ENCODE results near the gene PEMT.

The PEMT gene

DNA sequence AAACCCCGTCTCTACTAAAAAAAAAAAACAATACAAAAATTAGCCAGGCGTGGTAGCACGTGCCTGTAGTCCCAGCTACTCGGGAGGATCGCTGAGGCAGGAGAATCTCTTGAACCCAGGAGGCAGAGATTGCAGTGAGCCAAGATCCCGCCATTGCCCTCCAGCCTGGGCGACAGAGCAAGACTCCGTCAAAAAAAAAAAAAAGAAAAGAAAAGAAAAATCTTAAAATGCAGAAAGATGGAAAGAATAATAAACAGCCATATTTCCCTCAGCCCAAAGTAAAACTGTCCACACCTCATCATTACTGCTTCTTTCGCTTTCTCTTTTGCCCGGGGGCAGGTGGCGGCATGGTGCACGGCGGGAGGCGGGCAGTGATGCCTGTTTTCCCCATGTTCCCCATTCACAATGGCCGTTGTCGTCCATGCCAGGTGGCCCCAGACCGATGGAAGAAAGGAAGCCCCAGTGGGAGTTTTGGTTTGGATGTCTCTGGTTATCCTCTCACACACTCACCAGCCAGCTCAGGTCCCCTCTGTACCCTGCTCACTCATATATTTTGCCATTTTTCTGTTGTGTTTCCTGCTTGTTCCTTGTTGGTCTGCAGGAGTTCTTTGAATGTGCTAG lies 37.0 kb upstream of the PEMT start:
- no peak overlapping the region for H3K27ac ChIP-seq
- TF ChIP-seq ZFX (IDR thresholded peaks at IDR 0.05; ENCODE audit: borderline replicate concordance) = no peak
- TF ChIP-seq, protein P1, sequence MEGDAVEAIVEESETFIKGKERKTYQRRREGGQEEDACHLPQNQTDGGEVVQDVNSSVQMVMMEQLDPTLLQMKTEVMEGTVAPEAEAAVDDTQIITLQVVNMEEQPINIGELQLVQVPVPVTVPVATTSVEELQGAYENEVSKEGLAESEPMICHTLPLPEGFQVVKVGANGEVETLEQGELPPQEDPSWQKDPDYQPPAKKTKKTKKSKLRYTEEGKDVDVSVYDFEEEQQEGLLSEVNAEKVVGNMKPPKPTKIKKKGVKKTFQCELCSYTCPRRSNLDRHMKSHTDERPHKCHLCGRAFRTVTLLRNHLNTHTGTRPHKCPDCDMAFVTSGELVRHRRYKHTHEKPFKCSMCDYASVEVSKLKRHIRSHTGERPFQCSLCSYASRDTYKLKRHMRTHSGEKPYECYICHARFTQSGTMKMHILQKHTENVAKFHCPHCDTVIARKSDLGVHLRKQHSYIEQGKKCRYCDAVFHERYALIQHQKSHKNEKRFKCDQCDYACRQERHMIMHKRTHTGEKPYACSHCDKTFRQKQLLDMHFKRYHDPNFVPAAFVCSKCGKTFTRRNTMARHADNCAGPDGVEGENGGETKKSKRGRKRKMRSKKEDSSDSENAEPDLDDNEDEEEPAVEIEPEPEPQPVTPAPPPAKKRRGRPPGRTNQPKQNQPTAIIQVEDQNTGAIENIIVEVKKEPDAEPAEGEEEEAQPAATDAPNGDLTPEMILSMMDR (IDR thresholded peaks at IDR 0.05) = no peak

DNA sequence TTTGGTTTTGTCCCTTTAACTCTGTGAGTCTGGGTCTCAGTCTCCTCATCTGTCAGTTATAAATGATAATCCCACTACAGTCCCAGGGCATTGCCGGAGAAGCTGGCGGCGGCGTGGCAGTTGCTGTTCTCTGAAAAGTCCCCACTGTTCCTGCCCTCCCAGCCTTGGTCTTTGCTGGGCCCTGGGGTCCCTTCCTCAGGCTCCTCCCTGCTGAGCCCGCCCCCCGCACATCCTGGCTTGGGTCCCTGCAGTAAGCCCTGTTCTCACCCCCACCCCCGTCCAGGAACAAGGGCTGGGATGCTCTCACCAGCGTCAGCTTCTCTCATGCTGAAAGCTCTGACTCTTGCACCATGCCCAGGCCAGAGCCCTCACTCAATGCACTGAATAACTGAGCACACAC lies 35.3 kb upstream of the PEMT start:
- H3K27ac ChIP-seq = no peak overlapping the region
- no peak for TF ChIP-seq ZFX (IDR thresholded peaks at IDR 0.05; ENCODE audit: borderline replicate concordance)
- TF ChIP-seq, protein P1 (IDR thresholded peaks at IDR 0.05) = no peak

DNA sequence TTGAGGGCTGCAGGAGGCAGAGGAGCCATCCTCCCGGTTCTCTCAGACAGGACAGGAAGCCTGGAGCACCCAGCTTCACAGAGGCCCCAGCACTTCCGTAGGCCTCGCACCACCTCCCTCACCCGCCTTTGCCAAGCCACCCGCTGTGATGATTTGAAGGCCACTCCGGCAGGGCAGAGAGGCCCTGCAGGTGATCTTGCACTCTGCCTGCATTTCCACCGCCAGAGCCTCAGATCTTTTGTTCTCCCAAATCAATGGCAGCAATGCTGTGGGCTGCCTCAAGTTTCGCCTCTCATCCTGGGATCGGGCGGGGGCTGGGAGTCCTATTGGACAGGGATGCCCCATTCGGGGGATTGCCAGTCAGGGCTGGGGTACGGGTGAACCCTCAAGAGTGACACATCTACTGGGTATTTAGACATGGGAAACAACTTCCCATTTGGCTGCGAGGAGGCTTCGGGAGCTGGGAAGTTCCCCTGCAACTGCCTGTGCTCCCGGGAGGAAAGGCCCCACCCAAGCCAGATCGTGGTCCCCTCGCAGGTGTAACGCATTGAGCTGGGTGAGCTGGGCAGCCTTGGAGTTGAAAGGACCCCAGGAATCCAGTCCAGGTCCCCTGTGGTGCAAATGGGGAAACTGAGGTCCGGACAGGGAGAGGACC lies 34.8 kb upstream of the PEMT start:
- H3K27ac ChIP-seq = no peak overlapping the region
- no peak for TF ChIP-seq ZFX (IDR thresholded peaks at IDR 0.05; ENCODE audit: borderline replicate concordance)
- TF ChIP-seq, protein P1 (IDR thresholded peaks at IDR 0.05) = no peak

DNA sequence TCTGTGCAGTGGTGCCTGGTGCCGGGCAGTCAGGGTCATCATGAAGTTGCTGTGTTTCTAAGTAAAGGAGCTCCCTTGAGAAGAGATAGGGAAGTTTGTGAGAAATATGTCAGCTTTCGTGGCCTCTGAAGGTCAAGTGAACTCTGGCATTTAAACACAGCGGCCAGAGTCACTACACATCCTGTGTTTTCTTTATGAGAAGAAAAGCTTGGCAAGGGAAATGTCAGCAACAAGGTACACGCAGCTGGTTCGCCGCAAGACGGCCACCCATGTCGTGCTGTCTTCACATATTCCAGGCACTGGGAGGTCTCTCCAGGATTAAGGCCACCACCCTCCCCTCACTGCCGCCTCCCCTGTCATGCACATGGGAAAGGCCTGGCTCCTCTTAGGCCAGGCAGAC lies 33.2 kb upstream of the PEMT start:
- no peak overlapping the region for H3K27ac ChIP-seq
- TF ChIP-seq, protein P1 (IDR thresholded peaks at IDR 0.05) = no peak
- TF ChIP-seq ZFX (IDR thresholded peaks at IDR 0.05; ENCODE audit: borderline replicate concordance) = no peak

DNA sequence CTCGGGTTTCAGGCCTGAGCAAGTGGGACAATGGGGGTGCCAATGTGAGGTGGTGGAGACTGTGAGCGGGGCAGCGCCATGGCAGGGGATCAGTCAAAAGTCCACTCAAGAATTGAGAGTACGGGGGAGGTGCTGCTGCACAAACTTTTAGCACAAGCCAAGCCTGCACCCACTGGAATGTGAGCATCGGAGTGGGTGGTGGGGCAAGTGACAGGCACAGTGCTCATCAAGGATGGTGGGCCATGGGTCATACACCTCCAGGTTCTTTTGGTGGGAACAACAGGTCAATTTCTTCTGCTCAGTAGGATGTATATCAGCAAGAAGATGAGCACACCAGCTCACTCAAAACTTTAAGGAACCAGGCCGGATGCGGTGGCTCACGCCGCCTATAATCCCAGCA lies 32.4 kb upstream of the PEMT start:
- no peak overlapping the region for H3K27ac ChIP-seq
- TF ChIP-seq, protein P1 (IDR thresholded peaks at IDR 0.05) = no peak
- no peak for TF ChIP-seq ZFX (IDR thresholded peaks at IDR 0.05; ENCODE audit: borderline replicate concordance)

DNA sequence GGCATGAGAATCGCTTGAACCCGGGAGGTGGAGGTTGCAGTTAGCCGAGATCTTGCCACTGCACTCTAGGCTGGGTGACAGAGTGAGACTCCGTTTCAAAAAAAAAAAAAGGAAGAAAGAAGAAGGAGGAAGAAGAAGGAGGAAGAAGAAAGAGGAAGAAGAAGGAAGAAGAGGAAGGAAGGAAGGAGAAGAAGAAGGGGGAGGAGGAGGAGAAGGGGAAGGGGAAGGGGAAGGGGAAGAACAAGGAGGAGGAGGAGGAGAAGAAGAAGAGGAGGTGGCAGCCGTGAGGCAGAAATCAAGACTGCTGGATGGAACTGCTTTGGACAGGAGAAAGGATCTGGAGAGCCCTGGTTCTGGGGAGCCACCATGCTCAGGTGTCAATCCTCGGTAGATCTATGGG lies 29.7 kb upstream of the PEMT start:
- no peak overlapping the region for H3K27ac ChIP-seq
- TF ChIP-seq, protein P1 (IDR thresholded peaks at IDR 0.05) = no peak
- no peak for TF ChIP-seq ZFX (IDR thresholded peaks at IDR 0.05; ENCODE audit: borderline replicate concordance)

DNA sequence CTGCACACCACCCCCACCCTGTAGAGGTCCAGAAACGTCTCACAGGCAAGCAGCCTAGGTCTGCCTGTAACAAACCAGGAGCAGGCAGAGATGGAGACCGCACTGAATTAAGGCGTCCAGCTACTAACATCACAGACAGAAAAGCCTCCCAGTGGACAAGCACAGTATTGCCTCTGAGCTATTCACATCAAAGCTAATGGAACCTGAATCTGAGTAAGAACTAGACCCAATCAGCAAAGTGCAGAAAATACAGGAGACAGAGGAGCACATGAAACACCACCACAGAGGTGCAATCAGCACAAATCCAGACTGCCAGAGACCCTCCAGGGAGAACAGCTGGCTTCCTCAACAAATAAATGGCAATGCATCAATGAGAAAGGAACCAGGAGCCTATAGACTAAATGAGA lies 22.2 kb upstream of the PEMT start:
- H3K27ac ChIP-seq = no peak overlapping the region
- TF ChIP-seq ZFX (IDR thresholded peaks at IDR 0.05; ENCODE audit: borderline replicate concordance) = no peak
- TF ChIP-seq, protein P1 (IDR thresholded peaks at IDR 0.05) = peak; percentile 77
